Measurements from ENCODE around the gene AGMO.

AGMO gene

GRCh38 chr7:15439853-15440252 lies 122.0 kb downstream of the AGMO start:
- no peaks in the 10 kb centered on the region for H3K36me3 ChIP-seq (ENCODE audit: control insufficient read depth, low read length)
- no peaks in the 10 kb centered on the region for H4K20me1 ChIP-seq (ENCODE audit: control insufficient read depth, insufficient read depth, low read depth, low read length)
- H3K4me3 ChIP-seq (ENCODE audit: low read length) = no peak overlapping the region
- H3K4me2 ChIP-seq (ENCODE audit: low read length) = no peak overlapping the region
- no peaks in the 10 kb centered on the region for H3K27me3 ChIP-seq (ENCODE audit: control insufficient read depth, low read length)
- H3K9me3 ChIP-seq (ENCODE audit: control insufficient read depth, insufficient read depth, low read length) = no peaks in the 10 kb centered on the region
- no peaks in the 10 kb centered on the region for H3F3A ChIP-seq (ENCODE audit: control insufficient read depth, insufficient read depth)
- TF ChIP-seq EZH2phosphoT487 (IDR thresholded peaks at IDR 0.05; ENCODE audit: borderline replicate concordance, low read length) (no peak), CTCF (IDR thresholded peaks at IDR 0.05; ENCODE audit: low read depth, low read length, poor library complexity, severe bottlenecking) (no peak)
- no peaks in the 10 kb centered on the region for H3K9me2 ChIP-seq (replicated peaks; ENCODE audit: control insufficient read depth, low read length)
- no peaks in the 10 kb centered on the region for H3K4me1 ChIP-seq (ENCODE audit: control insufficient read depth, low read length)
- H3K27ac ChIP-seq (ENCODE audit: low read depth, low read length) = no peak overlapping the region
- H3K79me2 ChIP-seq (ENCODE audit: control insufficient read depth, low read length) = no peaks in the 10 kb centered on the region

GRCh38 chr7:15433151-15433550 lies 128.7 kb downstream of the AGMO start:
- Histone ChIP-seq H3K4me3 (ENCODE audit: low read length) (no peak overlapping the region), H3K79me2 (ENCODE audit: control insufficient read depth, low read length) (no peaks in the 10 kb centered on the region)

GRCh38 chr7:15430911-15431310 lies 130.9 kb downstream of the AGMO start:
- Histone ChIP-seq H3K27me3 (ENCODE audit: control insufficient read depth, low read length) (no peaks in the 10 kb centered on the region), H3K27ac (ENCODE audit: low read depth, low read length) (no peak overlapping the region), H3K4me2 (ENCODE audit: low read length) (no peak overlapping the region), H3K79me2 (ENCODE audit: control insufficient read depth, low read length) (no peaks in the 10 kb centered on the region), H3K9me3 (ENCODE audit: control insufficient read depth, insufficient read depth, low read length) (no peaks in the 10 kb centered on the region), H3K36me3 (ENCODE audit: control insufficient read depth, low read length) (no peaks in the 10 kb centered on the region), H3F3A (ENCODE audit: control insufficient read depth, insufficient read depth) (no peaks in the 10 kb centered on the region), H3K9me2 (replicated peaks; ENCODE audit: control insufficient read depth, low read length) (no peaks in the 10 kb centered on the region), H3K4me1 (ENCODE audit: control insufficient read depth, low read length) (no peaks in the 10 kb centered on the region), H3K4me3 (ENCODE audit: low read length) (no peak overlapping the region), H4K20me1 (ENCODE audit: control insufficient read depth, insufficient read depth, low read depth, low read length) (no peaks in the 10 kb centered on the region)
- TF ChIP-seq CTCF (IDR thresholded peaks at IDR 0.05; ENCODE audit: low read depth, low read length, poor library complexity, severe bottlenecking) (no peak), EZH2phosphoT487 (IDR thresholded peaks at IDR 0.05; ENCODE audit: borderline replicate concordance, low read length) (no peak)

More at GRCh38 chr7:15433151-15433550, 128.7 kb downstream of the AGMO start:
- no peaks in the 10 kb centered on the region for H3K4me1 ChIP-seq (ENCODE audit: control insufficient read depth, low read length)
- H4K20me1 ChIP-seq (ENCODE audit: control insufficient read depth, insufficient read depth, low read depth, low read length) = no peaks in the 10 kb centered on the region
- H3K36me3 ChIP-seq (ENCODE audit: control insufficient read depth, low read length) = no peaks in the 10 kb centered on the region
- no peaks in the 10 kb centered on the region for H3K27me3 ChIP-seq (ENCODE audit: control insufficient read depth, low read length)
- H3F3A ChIP-seq (ENCODE audit: control insufficient read depth, insufficient read depth) = no peaks in the 10 kb centered on the region
- H3K27ac ChIP-seq (ENCODE audit: low read depth, low read length) = no peak overlapping the region
- TF ChIP-seq EZH2phosphoT487 (IDR thresholded peaks at IDR 0.05; ENCODE audit: borderline replicate concordance, low read length) = no peak
- TF ChIP-seq CTCF (IDR thresholded peaks at IDR 0.05; ENCODE audit: low read depth, low read length, poor library complexity, severe bottlenecking) = no peak
- no peak overlapping the region for H3K4me2 ChIP-seq (ENCODE audit: low read length)
- H3K9me3 ChIP-seq (ENCODE audit: control insufficient read depth, insufficient read depth, low read length) = no peaks in the 10 kb centered on the region
- H3K9me2 ChIP-seq (replicated peaks; ENCODE audit: control insufficient read depth, low read length) = no peaks in the 10 kb centered on the region

- no peaks in the 10 kb centered on the region for H3K36me3 ChIP-seq (ENCODE audit: control insufficient read depth, low read length)
- no peak overlapping the region for H3K4me2 ChIP-seq (ENCODE audit: low read length)
- H3K4me3 ChIP-seq (ENCODE audit: low read length) = no peak overlapping the region
- H4K20me1 ChIP-seq (ENCODE audit: control insufficient read depth, insufficient read depth, low read depth, low read length) = no peaks in the 10 kb centered on the region
- H3K9me2 ChIP-seq (replicated peaks; ENCODE audit: control insufficient read depth, low read length) = no peaks in the 10 kb centered on the region
- H3K9me3 ChIP-seq (ENCODE audit: control insufficient read depth, insufficient read depth, low read length) = no peaks in the 10 kb centered on the region
- no peak overlapping the region for H3K27ac ChIP-seq (ENCODE audit: low read depth, low read length)
- no peaks in the 10 kb centered on the region for H3F3A ChIP-seq (ENCODE audit: control insufficient read depth, insufficient read depth)
- no peaks in the 10 kb centered on the region for H3K79me2 ChIP-seq (ENCODE audit: control insufficient read depth, low read length)
- TF ChIP-seq EZH2phosphoT487 (IDR thresholded peaks at IDR 0.05; ENCODE audit: borderline replicate concordance, low read length) (no peak), CTCF (IDR thresholded peaks at IDR 0.05; ENCODE audit: low read depth, low read length, poor library complexity, severe bottlenecking) (no peak)
- no peaks in the 10 kb centered on the region for H3K27me3 ChIP-seq (ENCODE audit: control insufficient read depth, low read length)
- H3K4me1 ChIP-seq (ENCODE audit: control insufficient read depth, low read length) = no peaks in the 10 kb centered on the region
Observed at GRCh38 chr7:15430191-15430590, 131.6 kb downstream of the AGMO start.
